Stromal cell of bone marrow (primary cell): ENCODE measurements around the gene MED25.

Experiments used
- DNase-seq: peaks from one replicate; pipeline ENCODE4 v3.0.0-alpha.2; 2012; ENCODE audit warnings: low read depth

MED25 gene

GRCh38 chr19:49799271-49799797 is 18.8 kb upstream of the MED25 start:
- DNase-seq = no peak

- no peak for DNase-seq
Observed at GRCh38 chr19:49799798-49800376, 18.2 kb upstream of the MED25 start.

- DNase-seq = no peak
Observed at GRCh38 chr19:49800771-49801170, 17.3 kb upstream of the MED25 start.

GRCh38 chr19:49801401-49801888 is 16.6 kb upstream of the MED25 start:
- no peak for DNase-seq

- peak; percentile 87 for DNase-seq
Observed at GRCh38 chr19:49801966-49802661, 16.0 kb upstream of the MED25 start.

- no peak for DNase-seq
Observed at GRCh38 chr19:49802836-49803528, 15.1 kb upstream of the MED25 start.

- DNase-seq = no peak
Observed at GRCh38 chr19:49803529-49803856, 14.6 kb upstream of the MED25 start.

- no peak for DNase-seq
Observed at GRCh38 chr19:49805822-49806619, 12.1 kb upstream of the MED25 start.

GRCh38 chr19:49806620-49806959 is 11.5 kb upstream of the MED25 start:
- DNase-seq = no peak

- no peak for DNase-seq
Observed at GRCh38 chr19:49807058-49807903, 10.8 kb upstream of the MED25 start.

- no peak for DNase-seq
Observed at GRCh38 chr19:49807904-49808675, 10.0 kb upstream of the MED25 start.

- DNase-seq = peak; percentile 70
Observed at GRCh38 chr19:49808711-49809159, 9.4 kb upstream of the MED25 start.

GRCh38 chr19:49809160-49809940 is 8.7 kb upstream of the MED25 start:
- no peak for DNase-seq

GRCh38 chr19:49809941-49810389 is 8.1 kb upstream of the MED25 start:
- DNase-seq = no peak

- DNase-seq = no peak
Observed at GRCh38 chr19:49811328-49811727, 6.8 kb upstream of the MED25 start.

- DNase-seq = no peak
Observed at GRCh38 chr19:49812452-49812996, 5.6 kb upstream of the MED25 start.

- DNase-seq = peak; percentile 98
Observed at GRCh38 chr19:49812997-49813861, 4.9 kb upstream of the MED25 start, which contains the start of gene FUZ. TSS of gene FUZ (minus strand) at chr19:49813292. CDS start at chr19:49813106, 186 bp downstream.

- no peak for DNase-seq
Observed at GRCh38 chr19:49814010-49814409, 4.1 kb upstream of the MED25 start.
